IPS-20b (cell line): ENCODE measurements around the gene TELO2.

ENCODE experiments used
- H3K27ac ChIP-seq: one replicate; pipeline ENCODE4 v1.5.1; 2013; ENCODE audit warnings: low read length
- H3K27me3 ChIP-seq: 2 replicates; pipeline ENCODE4 v1.6.1; 2013; ENCODE audit warnings: mild to moderate bottlenecking, low read length, inconsistent platforms; ENCODE audit not compliant: insufficient read depth
- H3K36me3 ChIP-seq: 2 replicates; pipeline ENCODE4 v1.6.1; 2013; ENCODE audit warnings: low read depth, mild to moderate bottlenecking, inconsistent platforms, low read length, moderate library complexity; ENCODE audit not compliant: insufficient read depth
- H3K4me1 ChIP-seq: 2 replicates; pipeline ENCODE4 v1.6.1; 2013; ENCODE audit warnings: mild to moderate bottlenecking, control low read depth, inconsistent platforms, low read length, moderate library complexity; ENCODE audit not compliant: insufficient read depth
- H3K4me3 ChIP-seq: 2 replicates; pipeline ENCODE4 v1.5.1; 2013; ENCODE audit warnings: mild to moderate bottlenecking, low read length, inconsistent platforms
- H3K9ac ChIP-seq: 2 replicates; pipeline ENCODE4 v1.6.1; 2013; ENCODE audit warnings: low read depth, mild to moderate bottlenecking, inconsistent platforms, low read length, moderate library complexity
- H3K9me3 ChIP-seq: 2 replicates; pipeline ENCODE4 v1.6.1; 2013; ENCODE audit warnings: mild to moderate bottlenecking, low read depth, low read length, inconsistent platforms; ENCODE audit not compliant: insufficient read depth

The TELO2 gene

GRCh38 chr16:1532081-1532760 lies 39.1 kb downstream of the TELO2 start:
- Histone ChIP-seq H3K9ac (no peak overlapping the region), H3K27me3 (no peaks in the 10 kb centered on the region), H3K4me3 (no peak overlapping the region), H3K27ac (no peak overlapping the region), H3K36me3 (no peaks in the 10 kb centered on the region), H3K9me3 (no peaks in the 10 kb centered on the region), H3K4me1 (no peaks in the 10 kb centered on the region)

GRCh38 chr16:1532771-1533170 lies 39.6 kb downstream of the TELO2 start:
- Histone ChIP-seq H3K4me3 (no peak overlapping the region), H3K9ac (no peak overlapping the region), H3K4me1 (no peaks in the 10 kb centered on the region), H3K9me3 (no peaks in the 10 kb centered on the region), H3K27ac (no peak overlapping the region), H3K27me3 (no peaks in the 10 kb centered on the region), H3K36me3 (no peaks in the 10 kb centered on the region)

GRCh38 chr16:1533443-1533951 lies 40.3 kb downstream of the TELO2 start, which contains the start of gene TMEM204:
Gene TMEM204 (plus strand): TSS chr16:1533666. CDS start chr16:1534276, 610 bp downstream.
- Histone ChIP-seq H3K27ac (no peak within 1 kb of the TSS), H3K9me3 (no peaks in the 10 kb centered on the region), H3K27me3 (no peaks in the 10 kb centered on the region), H3K4me3 (no peak within 1 kb of the TSS), H3K36me3 (no peaks in the 10 kb centered on the region), H3K4me1 (no peaks in the 10 kb centered on the region), H3K9ac (no peak within 1 kb of the TSS)

- H3K4me3 ChIP-seq, result no peak overlapping the region
- H3K27ac ChIP-seq, result no peak overlapping the region
- no peaks in the 10 kb centered on the region for H3K4me1 ChIP-seq
- no peaks in the 10 kb centered on the region for H3K27me3 ChIP-seq
- no peaks in the 10 kb centered on the region for H3K36me3 ChIP-seq
- H3K9me3 ChIP-seq, result no peaks in the 10 kb centered on the region
- H3K9ac ChIP-seq, result no peak overlapping the region
Observed at GRCh38 chr16:1534021-1535020, 41.2 kb downstream of the TELO2 start.

GRCh38 chr16:1535391-1536291 lies 42.5 kb downstream of the TELO2 start:
- Histone ChIP-seq H3K27ac (no peak overlapping the region), H3K27me3 (no peaks in the 10 kb centered on the region), H3K4me1 (no peaks in the 10 kb centered on the region), H3K9me3 (no peaks in the 10 kb centered on the region), H3K9ac (no peak overlapping the region; the same call in 1 of the 2 replicates), H3K4me3 (no peak overlapping the region), H3K36me3 (no peaks in the 10 kb centered on the region)

- Histone ChIP-seq H3K9me3 (no peaks in the 10 kb centered on the region), H3K4me3 (no peak overlapping the region), H3K27me3 (no peaks in the 10 kb centered on the region), H3K27ac (no peak overlapping the region), H3K36me3 (no peaks in the 10 kb centered on the region), H3K4me1 (no peaks in the 10 kb centered on the region), H3K9ac (no peak overlapping the region)
Observed at GRCh38 chr16:1536601-1537000, 43.4 kb downstream of the TELO2 start.

- no peaks in the 10 kb centered on the region for H3K36me3 ChIP-seq
- H3K4me3 ChIP-seq, result no peak overlapping the region
- H3K9me3 ChIP-seq, result no peaks in the 10 kb centered on the region
- no peak overlapping the region for H3K9ac ChIP-seq
- H3K27ac ChIP-seq, result no peak overlapping the region
- no peaks in the 10 kb centered on the region for H3K4me1 ChIP-seq
- no peaks in the 10 kb centered on the region for H3K27me3 ChIP-seq
Observed at GRCh38 chr16:1537138-1537577, 44.0 kb downstream of the TELO2 start.

GRCh38 chr16:1537763-1538289 lies 44.7 kb downstream of the TELO2 start:
- no peaks in the 10 kb centered on the region for H3K36me3 ChIP-seq
- H3K9me3 ChIP-seq, result no peaks in the 10 kb centered on the region
- no peak overlapping the region for H3K27ac ChIP-seq
- H3K27me3 ChIP-seq, result no peaks in the 10 kb centered on the region
- H3K4me3 ChIP-seq, result no peak overlapping the region
- H3K4me1 ChIP-seq, result no peaks in the 10 kb centered on the region
- H3K9ac ChIP-seq, result no peak overlapping the region

- no peak overlapping the region for H3K4me3 ChIP-seq
- no peak overlapping the region for H3K9ac ChIP-seq
- H3K27ac ChIP-seq, result no peak overlapping the region
- no peaks in the 10 kb centered on the region for H3K36me3 ChIP-seq
- H3K4me1 ChIP-seq, result no peaks in the 10 kb centered on the region
- no peaks in the 10 kb centered on the region for H3K27me3 ChIP-seq
- no peaks in the 10 kb centered on the region for H3K9me3 ChIP-seq
Observed at GRCh38 chr16:1538804-1539520, 45.8 kb downstream of the TELO2 start.

GRCh38 chr16:1539720-1540555 lies 46.8 kb downstream of the TELO2 start:
- H3K36me3 ChIP-seq, result no peaks in the 10 kb centered on the region
- no peak overlapping the region for H3K9ac ChIP-seq
- no peak overlapping the region for H3K4me3 ChIP-seq
- H3K27me3 ChIP-seq, result no peaks in the 10 kb centered on the region
- no peaks in the 10 kb centered on the region for H3K4me1 ChIP-seq
- H3K27ac ChIP-seq, result no peak overlapping the region
- no peaks in the 10 kb centered on the region for H3K9me3 ChIP-seq
